ENCODE results near the gene ABCD3. TPM values are rescaled to one million over a fixed set of nuclear protein-coding genes. Genes with fewer than 3 reads are reported as not detected.

ABCD3 gene
- total and polyA plus RNA-seq, 2 of the 8 experiments (the other 6 are each of a cell fraction or from before 2014, with no cell fraction given) = 6.6 to 29.4 TPM

- TF ChIP-seq YY1 (IDR thresholded peaks at IDR 0.05; ENCODE audit: low read depth, low read length) (no peak), CHD1 (IDR thresholded peaks at IDR 0.05; ENCODE audit: low read depth, low read length) (no peak), POLR2A (IDR thresholded peaks at IDR 0.05; ENCODE audit: control extremely low read depth in 1 of 2, low read depth in 2 of 2, low read length in 2 of 2) (no peak), KDM1A (IDR thresholded peaks at IDR 0.05; ENCODE audit: borderline replicate concordance, low read length) (no peak), E2F6 (IDR thresholded peaks at IDR 0.05) (no peak), SIRT6 (IDR thresholded peaks at IDR 0.05; ENCODE audit: low read length) (no peak), SRF (IDR thresholded peaks at IDR 0.05; ENCODE audit: low read depth, low read length) (no peak)
Measured at GRCh38 chr1:94553931-94554330, 135.7 kb downstream of the ABCD3 start (continued).
